Measurements from ENCODE around the gene TRIM52. TPM values are rescaled to one million over a fixed set of nuclear protein-coding genes. Genes with fewer than 3 reads are reported as not detected.

The TRIM52 gene
- polyA plus RNA-seq, 1 of the 3 experiments (the other 2 are of a cell fraction): 6.4 TPM

DNA sequence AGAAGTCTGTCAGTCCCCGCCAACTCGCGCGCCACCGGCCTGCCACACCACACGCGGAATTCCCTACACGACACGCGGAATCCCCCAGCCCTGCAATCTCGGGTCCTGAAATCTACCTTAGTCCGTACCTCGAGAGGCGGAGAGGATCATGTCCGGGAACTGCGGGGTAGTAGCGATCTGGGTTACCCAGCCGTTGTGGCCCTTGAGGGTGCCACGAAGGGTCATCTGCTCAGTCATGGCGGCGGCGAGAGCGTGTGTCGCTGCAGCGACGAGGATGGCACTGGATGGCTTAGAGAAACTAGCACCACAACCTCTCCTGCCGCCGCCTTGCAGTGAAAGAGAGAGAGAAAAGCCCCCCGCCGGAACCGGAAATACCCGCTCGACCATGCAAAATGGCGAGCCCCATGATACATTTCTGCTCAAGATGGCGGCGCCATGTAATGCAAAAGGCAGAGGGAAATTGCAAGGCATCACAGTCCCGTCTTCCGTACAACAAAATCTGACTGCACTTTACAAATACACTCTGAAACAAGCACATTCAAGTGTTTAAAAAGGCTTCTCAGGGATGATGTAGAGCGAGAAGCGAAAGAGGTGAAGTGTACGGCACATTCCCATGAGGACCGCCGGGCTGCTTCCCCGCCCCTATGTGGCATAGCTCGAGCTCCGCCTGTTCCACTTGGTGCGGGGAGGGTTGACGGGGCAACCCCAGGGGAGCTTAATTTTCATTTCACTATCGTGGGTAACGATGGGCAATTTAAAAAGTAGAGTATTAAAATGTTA lies 17.2 kb downstream of the TRIM52 start, which contains the start of gene RACK1 (continued):
- TF ChIP-seq, protein P1, sequence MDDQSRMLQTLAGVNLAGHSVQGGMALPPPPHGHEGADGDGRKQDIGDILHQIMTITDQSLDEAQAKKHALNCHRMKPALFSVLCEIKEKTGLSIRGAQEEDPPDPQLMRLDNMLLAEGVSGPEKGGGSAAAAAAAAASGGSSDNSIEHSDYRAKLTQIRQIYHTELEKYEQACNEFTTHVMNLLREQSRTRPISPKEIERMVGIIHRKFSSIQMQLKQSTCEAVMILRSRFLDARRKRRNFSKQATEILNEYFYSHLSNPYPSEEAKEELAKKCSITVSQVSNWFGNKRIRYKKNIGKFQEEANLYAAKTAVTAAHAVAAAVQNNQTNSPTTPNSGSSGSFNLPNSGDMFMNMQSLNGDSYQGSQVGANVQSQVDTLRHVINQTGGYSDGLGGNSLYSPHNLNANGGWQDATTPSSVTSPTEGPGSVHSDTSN (IDR thresholded peaks at IDR 0.05): peak; percentile 11; the same call in 1 of the 2 replicates
- TF ChIP-seq TEAD4 (IDR thresholded peaks at IDR 0.05; ENCODE audit: borderline replicate concordance, insufficient read depth) (peak; percentile 51; the same call in 1 of the 2 replicates), IRF3 (IDR thresholded peaks at IDR 0.05; ENCODE audit: low read depth, low read length) (no peak)

DNA sequence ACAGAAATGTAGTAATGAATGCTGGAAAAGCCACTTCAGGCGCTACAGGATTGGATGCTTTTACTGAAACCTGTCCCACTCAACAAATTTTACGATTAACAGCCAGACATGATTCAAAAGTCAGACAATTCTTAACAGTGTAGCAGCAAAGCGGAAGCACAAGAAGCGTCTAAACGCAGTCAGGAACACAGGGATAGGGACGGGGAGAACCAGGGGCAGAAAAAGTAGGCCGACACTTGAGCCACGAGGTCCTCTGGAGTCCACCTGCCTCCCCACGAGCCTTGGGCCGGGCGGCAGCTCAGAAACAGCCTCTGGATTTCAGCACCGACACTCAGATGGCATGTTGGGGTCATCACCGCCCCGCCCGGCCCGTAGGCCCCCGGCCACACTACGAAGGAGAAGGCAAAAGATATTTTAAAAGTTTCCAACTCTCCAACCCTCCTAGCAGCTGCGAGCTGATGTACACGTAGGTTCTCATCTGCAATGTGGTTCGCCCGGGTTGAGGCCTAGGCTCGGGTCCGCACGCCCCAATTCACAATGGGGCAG lies 17.9 kb downstream of the TRIM52 start:
- 0% methylated on average over 14 of the region's 25 CpGs for WGBS (ENCODE audit: low lambda C conversion rate)
- ChIA-PET POLR2A (interaction anchor here (0.7 to 2.1 kb wide), 6 partner anchors 8 to 38 kb away, joined by 3 to 20 read pairs (median 4); partner anchors contain the start of gene TRIM52), CTCF (interaction anchor here (0.6 to 1.8 kb wide), 2 partner anchors 17 to 30 kb away, joined by 3 to 5 read pairs; no protein-coding TSS in a partner anchor)
- Histone ChIP-seq H3K79me2 (ENCODE audit: insufficient read depth) (peaks cover 81% of the 10 kb centered on the region), H2AFZ (ENCODE audit: low read depth) (no peak overlapping the region), H3K36me3 (replicated peaks in 1 of 2; ENCODE audit: control insufficient read depth in 1 of 2, insufficient read depth in 2 of 2, low read length in 1 of 2) (peaks cover 25 to 47% of the 10 kb centered on the region in 2 experiments), H3K27ac (ENCODE audit: low read depth in 2 of 2, low read length in 1 of 2) (peak overlapping the region; percentile 96 to 98), H3K27me3 (ENCODE audit: insufficient read depth) (no peaks in the 10 kb centered on the region), H3K9me3 (no peaks in the 10 kb centered on the region), H3K9me2 (no peaks in the 10 kb centered on the region), H4K20me1 (ENCODE audit: insufficient read depth) (peaks cover 54% of the 10 kb centered on the region), H3K9ac (peak overlapping the region; percentile 98), H3K4me3 (ENCODE audit: low read depth in 2 of 2, low read length in 1 of 2) (peak overlapping the region; percentile 79 to 82), H3K4me2 (peak overlapping the region; percentile 85), H3F3A (replicated peaks; ENCODE audit: insufficient read depth) (peaks cover 67% of the 10 kb centered on the region), H3K4me1 (ENCODE audit: control insufficient read depth in 1 of 2, insufficient read depth in 2 of 2, low read depth in 1 of 2, low read length in 1 of 2) (peaks cover 14 to 34% of the 10 kb centered on the region in 2 experiments; a peak in 3 of 4 replicates)
- TF ChIP-seq, protein P2, sequence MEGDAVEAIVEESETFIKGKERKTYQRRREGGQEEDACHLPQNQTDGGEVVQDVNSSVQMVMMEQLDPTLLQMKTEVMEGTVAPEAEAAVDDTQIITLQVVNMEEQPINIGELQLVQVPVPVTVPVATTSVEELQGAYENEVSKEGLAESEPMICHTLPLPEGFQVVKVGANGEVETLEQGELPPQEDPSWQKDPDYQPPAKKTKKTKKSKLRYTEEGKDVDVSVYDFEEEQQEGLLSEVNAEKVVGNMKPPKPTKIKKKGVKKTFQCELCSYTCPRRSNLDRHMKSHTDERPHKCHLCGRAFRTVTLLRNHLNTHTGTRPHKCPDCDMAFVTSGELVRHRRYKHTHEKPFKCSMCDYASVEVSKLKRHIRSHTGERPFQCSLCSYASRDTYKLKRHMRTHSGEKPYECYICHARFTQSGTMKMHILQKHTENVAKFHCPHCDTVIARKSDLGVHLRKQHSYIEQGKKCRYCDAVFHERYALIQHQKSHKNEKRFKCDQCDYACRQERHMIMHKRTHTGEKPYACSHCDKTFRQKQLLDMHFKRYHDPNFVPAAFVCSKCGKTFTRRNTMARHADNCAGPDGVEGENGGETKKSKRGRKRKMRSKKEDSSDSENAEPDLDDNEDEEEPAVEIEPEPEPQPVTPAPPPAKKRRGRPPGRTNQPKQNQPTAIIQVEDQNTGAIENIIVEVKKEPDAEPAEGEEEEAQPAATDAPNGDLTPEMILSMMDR (IDR thresholded peaks at IDR 0.05): no peak
- TF ChIP-seq RXRA (IDR thresholded peaks at IDR 0.05; ENCODE audit: borderline replicate concordance, low read depth) (no peak), GATA2 (CRISPR knock-in tag; IDR thresholded peaks at IDR 0.05) (no peak), GABPA (IDR thresholded peaks at IDR 0.05; ENCODE audit: low read depth) (no peak), EP300 (IDR thresholded peaks at IDR 0.05; ENCODE audit: borderline replicate concordance in 1 of 2, low read depth in 1 of 2, low read length in 1 of 2) (no peak), NRF1 (IDR thresholded peaks at IDR 0.05; ENCODE audit: low read depth, low read length) (no peak), FOXJ3 (CRISPR knock-in tag; IDR thresholded peaks at IDR 0.05) (no peak), REST (IDR thresholded peaks at IDR 0.05; ENCODE audit: low read depth, low read length) (no peak), FOSL2 (IDR thresholded peaks at IDR 0.05; ENCODE audit: borderline replicate concordance, low read depth) (no peak)
- TF ChIP-seq, protein P3, sequence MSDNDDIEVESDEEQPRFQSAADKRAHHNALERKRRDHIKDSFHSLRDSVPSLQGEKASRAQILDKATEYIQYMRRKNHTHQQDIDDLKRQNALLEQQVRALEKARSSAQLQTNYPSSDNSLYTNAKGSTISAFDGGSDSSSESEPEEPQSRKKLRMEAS (IDR thresholded peaks at IDR 0.05; ENCODE audit: low read depth): no peak
- TF ChIP-seq, protein P1 (IDR thresholded peaks at IDR 0.05): no peak
- DNase-seq: no peak

All from SK-N-SH (cell line).